Lung microvascular endothelial cell (primary cell): ENCODE measurements around the gene PHGDH. TPM values are rescaled to one million over a fixed set of nuclear protein-coding genes. Genes with fewer than 3 reads are reported as not detected.
"Not testable (repeated sequence)": the region's sequence is repeated elsewhere in the genome, so short reads cannot be mapped to it uniquely, and the experiment has no call there.

Experiments used
- DNase-seq, 2 donors: peaks; one replicate each; pipeline versions ENCODE4 v3.0.0 to v3.0.0-alpha.2; 2010; ENCODE audit warnings: low read depth in 2 of 2
- total RNA-seq: library from RNA; depleted of rRNA; stranded (reverse); fragments of >200 nt; gene quantifications from 2 replicates; pipeline ENCODE4 v1.2.1, GENCODE V29; 2014

PHGDH gene
- 0.99 and 2.4 TPM in 2 replicates for total RNA-seq

DNA sequence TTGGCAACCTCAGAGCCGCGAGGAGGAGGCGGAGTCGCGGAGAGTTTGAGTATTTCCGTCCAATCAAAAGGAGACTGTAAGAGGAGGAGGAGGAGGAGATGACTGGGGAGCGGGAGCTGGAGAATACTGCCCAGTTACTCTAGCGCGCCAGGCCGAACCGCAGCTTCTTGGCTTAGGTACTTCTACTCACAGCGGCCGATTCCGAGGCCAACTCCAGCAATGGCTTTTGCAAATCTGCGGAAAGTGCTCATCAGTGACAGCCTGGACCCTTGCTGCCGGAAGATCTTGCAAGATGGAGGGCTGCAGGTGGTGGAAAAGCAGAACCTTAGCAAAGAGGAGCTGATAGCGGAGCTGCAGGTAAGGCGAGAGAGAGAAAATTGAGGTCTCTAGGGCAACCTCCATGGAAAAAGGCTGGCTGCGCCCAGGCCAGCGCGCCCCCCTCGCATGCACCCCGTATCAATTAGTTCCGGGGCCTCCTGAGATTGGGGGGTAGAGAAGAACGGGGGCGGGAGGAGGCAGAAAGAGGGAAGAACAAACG, at the start of gene PHGDH:
Gene PHGDH (plus strand): TSS at position 131 of the 538 bp plus-strand sequence. CDS start 89 bp downstream, at position 220.
- peak in 1 of 2 donors; percentile 70 for DNase-seq

DNA sequence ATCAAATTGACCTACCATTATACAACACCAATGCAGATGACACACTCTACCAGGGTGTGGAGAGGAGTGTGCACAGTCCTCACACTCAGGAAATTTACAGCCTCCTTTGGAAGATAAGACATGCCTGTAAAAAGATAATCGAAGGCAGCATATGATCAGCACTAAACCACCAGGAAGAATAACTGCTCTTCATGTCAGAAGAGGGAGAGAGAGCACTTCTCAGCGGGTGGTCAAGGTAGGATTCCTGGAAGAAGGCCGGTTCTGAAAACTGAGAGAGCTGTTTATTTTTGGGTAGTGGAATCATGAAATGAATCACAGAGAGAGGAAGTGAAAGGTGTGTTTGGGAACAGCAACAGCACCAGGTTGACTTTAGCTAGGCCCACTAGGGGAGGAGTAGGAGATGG, 49.7 kb upstream of the PHGDH start:
- DNase-seq = no peak

DNA sequence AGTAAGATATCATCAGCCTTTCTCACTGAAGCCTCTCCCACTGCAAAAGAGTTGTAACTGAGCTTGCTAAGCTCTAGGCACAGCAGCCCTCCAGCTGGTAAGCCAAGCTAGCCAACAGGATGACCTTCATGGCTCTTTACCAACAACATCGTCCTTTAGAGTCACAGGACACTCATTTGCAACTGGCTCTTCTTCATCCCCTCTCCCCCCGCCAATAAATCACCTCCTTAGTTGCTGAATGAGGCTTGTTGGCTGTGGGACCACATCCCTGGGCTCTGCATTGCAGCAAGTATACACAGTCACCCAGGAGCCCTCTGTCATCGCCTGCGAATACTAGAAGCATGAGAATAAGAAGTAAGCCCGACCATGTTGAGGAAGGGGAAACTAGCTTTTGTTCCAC, 47.7 kb upstream of the PHGDH start:
- DNase-seq = no peak

DNA sequence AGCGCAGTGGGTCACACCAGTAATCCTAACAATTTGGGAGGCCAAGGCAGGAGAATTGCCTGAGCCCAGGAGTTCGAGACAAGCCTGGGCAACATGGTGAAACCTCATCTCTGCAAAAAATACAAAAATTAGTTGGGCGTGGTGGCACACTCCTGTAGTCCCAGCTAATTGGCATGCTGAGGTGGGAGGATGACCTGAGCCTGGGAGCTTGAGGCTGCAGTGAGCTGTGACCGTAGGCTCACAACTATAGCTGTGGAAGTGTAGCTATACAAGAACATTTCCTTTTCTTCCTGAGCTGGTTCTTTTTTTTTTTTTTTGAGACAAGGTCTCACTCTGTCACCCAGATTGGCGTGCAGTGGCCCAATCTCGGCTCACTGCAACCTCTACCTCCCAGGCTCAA, 44.6 kb upstream of the PHGDH start:
- no peak for DNase-seq

DNA sequence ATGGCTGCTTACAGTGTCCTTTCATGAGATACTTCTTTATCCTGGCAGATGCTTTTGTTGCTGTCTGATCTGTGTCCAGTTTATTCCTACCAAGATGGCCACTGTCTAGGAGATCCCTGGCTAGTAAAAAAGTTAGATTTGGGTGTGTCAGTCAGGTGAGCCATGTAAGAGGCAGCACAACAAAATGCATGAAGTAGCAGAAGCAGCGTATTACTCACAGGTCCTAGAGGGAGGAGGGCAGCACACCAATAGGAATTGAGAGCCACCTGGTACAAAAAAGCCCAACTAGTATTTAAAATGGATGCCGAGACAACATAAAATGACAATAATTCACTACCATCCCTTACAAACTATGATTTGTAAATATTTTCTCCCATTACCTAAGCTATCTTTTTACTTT, 40.8 kb upstream of the PHGDH start:
- no peak for DNase-seq

DNA sequence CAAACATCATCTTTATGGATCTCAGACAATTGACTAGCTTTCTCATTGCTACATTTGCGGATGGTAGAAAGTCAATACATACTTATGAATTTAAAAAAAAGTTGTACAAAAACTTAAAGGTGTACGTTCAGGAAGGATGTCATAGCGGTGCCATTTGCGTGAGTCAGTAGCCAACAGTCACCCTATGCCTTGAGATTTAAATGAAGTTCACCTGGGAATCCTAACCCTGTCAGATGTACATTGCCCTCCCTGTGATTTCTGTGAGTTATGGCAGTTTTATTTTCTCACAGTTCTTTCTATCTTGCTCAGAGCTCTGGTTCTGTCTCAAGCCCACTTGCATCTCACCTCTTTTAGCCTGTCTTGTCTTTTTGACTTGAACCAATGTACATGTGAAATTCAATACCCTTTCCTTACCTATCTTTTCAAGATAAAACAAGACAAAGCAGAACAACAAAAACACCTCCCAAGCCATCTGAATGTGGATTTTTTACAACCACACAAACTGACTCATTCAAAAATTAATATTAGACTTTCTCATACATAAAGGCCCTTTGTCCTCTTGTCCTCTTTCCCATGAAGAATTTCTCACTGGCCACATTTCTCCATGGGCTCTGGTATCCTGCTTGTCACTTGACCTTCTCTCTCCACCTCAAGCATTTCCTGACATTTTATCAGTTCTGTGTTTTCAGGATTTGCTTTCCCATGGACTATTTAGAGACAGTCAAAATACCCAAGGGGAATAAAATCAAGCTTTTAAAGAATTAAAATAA, 38.4 kb upstream of the PHGDH start:
- DNase-seq = peak; percentile 46 to 64

DNA sequence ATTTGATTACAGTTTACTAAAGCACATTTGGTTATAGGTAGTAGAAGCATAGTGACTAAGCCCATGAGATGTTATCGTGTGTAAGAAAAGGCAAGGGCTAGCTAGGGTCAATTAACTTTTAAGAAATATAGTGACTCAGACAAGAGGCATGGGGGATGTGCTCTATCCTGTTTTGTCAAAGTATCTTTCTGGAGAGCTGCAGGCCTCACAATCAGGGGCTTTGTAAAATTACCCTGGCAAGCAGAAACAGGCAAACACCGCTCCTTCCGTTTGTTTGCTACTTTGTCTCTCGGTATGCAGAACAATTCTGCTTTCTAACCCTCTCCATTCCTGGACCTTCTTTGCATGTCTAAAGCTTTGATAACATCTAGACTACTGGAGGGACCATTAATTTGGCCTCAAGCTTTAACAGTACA, 37.6 kb upstream of the PHGDH start:
- peak in 1 of 2 donors; percentile 76 for DNase-seq

DNA sequence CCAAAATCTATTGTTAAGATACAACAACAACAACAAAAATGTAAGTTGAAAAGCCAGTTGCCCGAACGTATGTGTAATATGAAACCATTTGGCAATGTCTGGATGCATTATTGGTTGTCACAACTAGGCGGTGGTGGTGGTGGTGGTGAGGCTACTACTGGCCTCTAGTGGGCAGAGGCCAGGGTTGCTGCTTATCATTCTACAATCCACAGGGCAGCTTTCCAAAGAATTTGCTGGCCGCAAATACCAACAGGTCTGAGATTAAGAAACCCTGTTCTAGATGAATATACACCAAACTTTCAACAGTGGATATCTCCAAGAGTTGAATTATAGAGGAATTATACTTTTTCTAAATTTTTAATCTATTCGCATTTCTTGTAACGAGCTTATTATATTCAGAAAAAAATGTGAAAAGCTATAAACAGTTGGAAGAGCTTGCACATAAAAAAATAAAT, 36.9 kb upstream of the PHGDH start:
- peak in 1 of 2 donors; percentile 94 for DNase-seq

DNA sequence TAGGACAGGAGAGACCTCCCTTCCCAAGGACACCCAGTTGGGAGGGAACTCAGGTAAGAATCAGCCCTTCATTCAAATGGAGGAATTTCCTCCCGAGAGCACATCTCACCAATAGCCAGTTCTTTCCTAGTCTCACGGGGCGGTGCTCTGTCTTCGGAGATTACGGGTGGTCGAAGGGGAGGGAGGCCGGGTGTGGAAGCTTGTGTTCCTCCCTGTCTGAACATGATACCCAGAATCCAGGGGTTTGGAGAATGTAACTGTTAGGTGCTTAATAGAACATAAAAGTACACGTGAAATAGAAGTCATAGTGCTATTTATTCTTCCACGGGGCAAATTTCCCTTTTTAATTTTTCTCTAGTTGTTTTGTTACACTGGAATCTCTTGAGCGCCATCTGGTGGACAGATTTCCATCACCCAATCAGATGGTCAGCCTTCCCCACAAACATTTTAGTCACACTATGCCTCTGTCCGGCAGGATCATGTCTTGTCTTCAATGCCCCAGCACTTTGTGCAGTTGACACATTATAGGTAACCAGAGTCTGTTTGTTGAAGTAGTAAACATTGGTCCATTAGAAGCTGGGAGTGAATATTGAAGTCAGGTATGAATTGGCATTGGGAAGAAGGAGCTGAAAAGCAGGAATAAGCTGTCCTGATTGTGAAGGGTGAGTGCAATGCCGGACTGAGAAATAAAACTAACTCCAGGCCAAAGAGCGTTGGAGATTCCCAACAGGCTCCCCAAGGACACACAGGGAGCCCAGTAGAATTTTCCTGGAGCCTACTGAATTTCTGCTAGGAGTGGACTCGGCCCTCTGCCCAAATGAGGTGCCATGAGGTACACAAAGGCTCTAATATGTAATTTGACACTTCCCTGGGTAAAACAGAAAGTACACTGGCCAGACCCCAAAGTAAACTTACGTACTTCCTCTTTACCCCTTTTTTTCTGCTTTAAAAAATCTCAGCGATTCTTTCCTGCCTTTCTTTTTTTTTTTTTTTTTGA, 36.1 kb upstream of the PHGDH start:
- DNase-seq = peak; percentile 89 to 93

DNA sequence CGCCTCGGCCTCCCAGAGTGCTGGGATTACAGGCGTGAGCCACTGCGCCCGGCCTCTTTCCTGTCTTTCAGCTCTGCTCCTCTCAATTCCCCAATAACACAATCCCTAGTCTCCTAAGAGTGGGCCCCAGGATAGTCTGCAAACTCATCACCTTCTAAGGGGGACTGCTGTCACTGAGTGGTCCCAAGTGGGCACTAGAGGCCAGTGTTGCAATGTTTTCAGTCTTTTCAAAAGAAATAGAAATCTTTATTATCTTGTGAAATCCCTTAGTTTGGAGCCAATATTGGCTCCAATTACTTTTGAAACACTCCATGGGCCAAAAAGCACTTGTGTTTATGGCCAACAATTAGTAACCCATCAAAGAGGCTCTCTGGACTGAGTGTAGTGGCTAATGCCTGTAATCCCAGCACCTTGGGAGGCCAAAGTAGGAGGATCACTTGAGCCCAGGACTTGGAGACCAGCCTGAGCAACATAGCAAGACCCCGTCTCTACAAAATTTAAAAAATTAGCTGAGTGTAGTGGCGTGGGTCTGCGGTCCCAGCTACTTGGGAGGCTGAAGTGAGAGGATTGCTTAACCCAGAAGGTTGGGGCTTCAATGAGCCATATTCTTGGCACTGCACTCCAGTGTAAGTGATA, 35.0 kb upstream of the PHGDH start:
- DNase-seq = no peak

DNA sequence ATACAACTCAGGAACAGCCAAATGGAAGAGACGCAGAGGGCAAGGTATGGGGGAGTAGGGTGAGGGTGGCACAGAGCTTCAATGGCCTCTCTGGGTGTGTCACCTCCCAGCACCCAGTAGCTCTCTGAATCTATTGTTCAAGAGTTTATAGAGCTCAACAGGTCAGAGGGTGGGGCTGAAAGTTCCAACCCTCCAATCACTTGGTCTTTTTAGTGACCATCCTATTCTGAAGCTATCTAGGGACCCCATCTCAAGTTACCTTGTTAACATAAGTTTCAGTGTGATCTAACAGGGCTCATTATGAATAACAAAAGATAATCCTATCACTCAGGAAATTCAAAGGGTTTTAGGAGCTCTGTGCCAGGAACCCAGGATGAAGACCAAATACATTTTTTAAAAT, 32.5 kb upstream of the PHGDH start:
- DNase-seq = no peak

DNA sequence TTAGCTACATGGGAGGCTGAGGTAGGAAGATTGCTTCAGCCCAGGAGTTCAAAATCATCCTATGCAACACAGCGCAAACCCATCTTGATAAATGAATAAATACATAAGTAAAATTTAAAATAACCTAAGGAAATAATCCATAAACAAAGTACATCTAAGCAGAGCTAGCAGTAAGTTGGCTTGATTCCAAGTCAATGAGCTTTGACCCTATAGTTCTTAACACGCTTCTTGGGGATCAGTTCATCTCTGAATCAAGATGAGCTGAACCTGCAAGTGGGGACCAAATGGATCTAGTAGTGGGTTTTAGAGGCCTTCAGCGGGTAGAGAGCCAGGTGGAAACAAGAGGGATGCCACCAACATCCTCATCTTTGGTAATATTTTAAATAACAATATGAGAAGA, 31.5 kb upstream of the PHGDH start:
- no peak for DNase-seq

DNA sequence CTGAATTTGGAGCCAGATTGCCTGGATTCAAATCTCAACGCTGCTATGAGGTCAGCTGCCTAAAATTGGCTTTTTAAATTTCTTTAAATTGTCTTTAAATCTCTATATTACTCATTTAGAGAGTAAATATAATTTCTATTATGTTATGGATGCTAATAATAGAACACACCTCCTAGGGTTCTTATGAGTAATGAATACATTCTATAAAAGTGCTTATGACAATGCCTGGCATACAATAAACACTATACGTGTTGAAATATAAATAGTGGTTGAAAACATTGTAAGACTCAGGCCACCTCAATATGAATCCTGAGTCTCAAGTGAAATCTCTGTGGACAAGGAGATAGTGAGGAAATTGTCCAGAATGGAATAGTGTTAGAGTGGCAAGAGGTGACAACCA, 31.0 kb upstream of the PHGDH start:
- DNase-seq = no peak

DNA sequence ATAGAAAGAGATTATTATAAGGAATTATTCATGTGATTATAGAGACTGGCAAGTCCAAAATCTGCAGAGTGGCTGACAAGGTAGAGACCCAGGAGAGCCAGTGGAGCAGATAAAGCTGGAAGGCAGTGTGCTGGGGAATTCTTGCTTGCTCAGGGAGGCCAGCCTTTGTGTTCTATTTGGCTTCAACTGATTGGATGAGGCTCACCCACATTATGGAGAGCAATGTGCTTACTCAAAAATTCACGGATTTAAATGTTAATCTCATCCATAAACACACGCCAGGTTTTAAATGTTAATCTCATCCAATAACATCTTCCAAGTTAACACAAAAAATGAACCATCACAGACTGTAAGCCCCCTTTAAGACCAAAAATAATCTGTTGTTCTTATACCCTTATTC, 30.2 kb upstream of the PHGDH start:
- no peak for DNase-seq

DNA sequence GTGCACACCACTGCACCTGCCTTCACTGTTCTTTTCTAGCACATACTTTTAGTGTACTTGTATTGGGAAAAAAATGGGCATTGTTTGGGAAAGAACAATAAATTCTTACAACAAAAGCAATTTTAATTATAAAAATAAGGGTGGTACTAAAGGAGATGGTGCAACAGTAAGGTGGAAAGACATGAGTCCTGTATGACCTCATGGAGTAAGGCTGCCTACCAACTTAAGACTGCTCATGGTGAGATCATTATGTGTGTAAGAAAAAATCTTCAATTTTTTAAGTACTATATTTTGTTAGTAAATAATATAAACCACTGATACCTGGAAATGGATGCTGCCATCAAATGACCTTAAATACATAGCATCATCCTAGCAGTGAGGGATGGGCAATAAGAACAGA, 29.6 kb upstream of the PHGDH start:
- no peak for DNase-seq

DNA sequence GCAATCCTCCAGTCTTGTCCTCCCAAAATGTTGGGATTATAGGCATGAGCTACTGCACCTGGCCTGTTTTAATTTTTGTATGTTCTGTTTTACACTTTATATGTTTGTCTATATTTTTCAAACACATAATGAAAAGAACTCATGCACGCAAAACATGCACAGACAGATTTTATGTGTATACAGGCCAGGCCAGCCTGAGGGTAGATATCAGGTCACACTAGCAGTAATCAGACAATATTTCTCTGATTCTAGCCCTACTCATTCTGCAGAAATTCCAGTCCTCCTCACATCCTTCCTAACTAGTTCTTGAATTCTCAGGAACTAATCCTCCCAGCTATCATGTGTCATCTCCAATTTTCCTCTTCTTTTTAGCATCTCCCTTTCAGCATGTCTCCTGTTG, 27.8 kb upstream of the PHGDH start:
- DNase-seq = no peak

DNA sequence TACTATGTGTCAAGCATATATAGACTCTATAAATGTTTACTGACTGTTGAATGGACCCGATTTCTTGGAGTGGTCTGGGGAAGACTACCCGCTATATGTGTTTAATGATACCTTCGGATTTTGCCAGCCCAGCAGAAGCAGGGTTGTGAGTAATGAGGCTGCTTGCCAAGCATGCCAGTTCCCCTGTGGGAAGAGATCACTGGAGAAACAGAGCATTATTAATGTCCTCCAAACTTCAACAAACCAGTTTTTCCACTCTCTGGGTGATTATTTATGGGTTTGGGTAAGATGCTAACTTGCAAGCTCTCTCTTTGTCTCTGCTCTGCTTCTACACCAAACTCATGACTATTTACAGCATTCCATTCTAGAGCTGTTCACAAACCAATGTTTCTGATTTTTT, 25.1 kb upstream of the PHGDH start:
- no peak for DNase-seq

DNA sequence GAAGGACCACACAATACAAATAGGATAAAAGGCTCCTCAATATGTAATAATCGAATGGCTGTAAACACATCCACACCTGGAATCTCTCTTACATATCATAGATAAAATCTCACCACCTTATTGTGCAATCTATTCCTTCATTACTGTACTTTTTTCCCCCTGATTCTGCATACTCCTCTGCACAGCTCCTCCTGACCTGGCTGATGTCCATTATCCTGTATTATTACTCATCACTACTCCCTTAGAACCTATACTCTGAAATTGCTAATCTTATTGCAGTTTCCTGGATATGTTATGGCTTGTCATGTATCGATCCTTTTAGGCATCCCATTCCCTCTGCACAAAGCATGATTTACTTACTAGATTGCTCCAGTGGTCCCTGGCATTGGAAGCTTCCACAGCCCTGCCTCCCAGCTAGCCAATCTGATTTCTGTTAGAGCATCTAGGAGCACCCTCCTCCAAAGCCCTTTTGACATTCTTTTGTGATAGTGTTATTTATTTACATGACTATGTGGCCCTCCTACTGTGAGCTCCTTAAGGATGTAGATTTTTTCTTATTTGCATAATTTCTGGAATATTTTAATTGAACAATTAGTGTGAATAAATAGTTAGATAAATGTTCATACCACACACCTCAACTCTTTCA, 24.2 kb upstream of the PHGDH start:
- no peak for DNase-seq

DNA sequence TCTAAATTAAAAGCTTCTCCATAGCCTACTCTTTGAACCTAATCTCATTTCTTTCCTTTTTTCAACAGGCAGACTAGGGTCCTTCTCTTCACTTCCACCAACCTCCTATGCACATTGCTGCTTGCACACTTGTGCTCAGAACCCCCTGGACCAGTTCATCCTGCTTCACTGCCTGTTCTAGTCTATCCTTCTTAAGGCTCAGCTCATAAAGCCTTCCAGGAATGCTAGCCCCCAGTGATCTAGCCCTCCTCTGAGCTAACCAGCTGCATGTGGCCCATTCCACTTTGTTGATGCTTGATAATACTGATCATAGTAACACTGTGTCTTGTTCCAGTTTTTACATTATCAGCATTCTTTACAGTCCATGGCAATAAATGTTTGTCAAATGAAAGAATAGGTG, 22.9 kb upstream of the PHGDH start:
- DNase-seq = no peak

DNA sequence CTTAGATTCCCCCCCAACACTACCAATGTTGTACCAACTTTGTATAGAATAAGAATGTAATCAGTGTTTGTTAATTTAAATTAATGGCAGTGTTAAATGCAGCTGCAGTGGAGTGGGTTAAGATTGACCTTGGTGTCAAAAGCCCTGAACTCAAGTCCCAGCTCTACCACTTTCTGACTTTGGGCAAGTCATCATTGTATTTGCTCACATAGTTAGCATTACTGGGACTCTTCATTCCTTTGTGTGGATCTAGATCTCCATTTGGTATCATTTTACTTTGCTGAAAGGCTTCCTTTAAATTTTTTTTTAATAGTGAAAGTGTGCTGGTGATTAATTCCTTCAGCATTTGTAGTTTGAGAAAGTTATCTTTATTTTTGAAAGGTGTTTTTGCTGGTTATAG, 22.2 kb upstream of the PHGDH start:
- no peak for DNase-seq

DNA sequence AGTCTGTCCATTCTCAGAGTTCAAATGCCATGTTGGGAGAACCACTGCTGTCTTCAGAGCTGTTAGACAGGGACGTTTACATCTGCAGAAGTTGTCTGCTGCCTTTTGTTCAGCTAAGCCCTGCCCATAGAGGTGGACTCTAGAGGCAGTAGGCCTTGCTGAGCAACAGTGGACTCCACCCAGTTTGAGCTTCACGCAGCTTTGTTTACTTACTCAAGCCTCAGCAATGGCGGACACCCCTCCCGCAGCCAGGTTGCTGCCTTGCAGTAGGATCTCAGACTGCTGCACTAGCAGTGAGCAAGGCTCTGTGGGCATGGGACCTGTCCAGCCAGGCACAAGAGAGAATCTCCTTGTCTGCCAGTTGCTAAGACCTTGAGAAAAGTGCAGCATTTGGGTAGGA, 14.9 kb upstream of the PHGDH start:
- DNase-seq = not testable (repeated sequence)
